IMR-90 (cell line): Measurements from ENCODE around the gene HHLA2. TPM values are rescaled to one million over a fixed set of nuclear protein-coding genes. Genes with fewer than 3 reads are reported as not detected.

Source experiments
- ATAC-seq: fragments of 200-7000 bp; cut with Tn5 transposase; 2 replicates; pipeline ENCODE4 v1.9.1; 2020; ENCODE audit warnings: low read depth, mild to moderate bottlenecking, moderate library complexity
- BruUV-seq: library from RNA; stranded (reverse); fragments of 400-500 nt; replicated peaks from 2 replicates; lab custom pipeline; 2021; lab: Mats Ljungman, UMichigan
- CTCF ChIA-PET: fragments of 300-600 bp; formaldehyde crosslinking; extraction: SDS; loops from one replicate; lab custom pipeline; 2021; ENCODE audit warnings: antibody characterized with exemption; lab: Yijun Ruan, JAX
- POLR2A ChIA-PET: fragments of 300-600 bp; sonication (Branson Sonifier 250); formaldehyde crosslinking; loops from one replicate; lab custom pipeline; 2022; ENCODE audit warnings: antibody characterized with exemption; ENCODE audit not compliant: unreplicated experiment; lab: Charles Lee
- DNase-seq: peaks from one replicate; pipeline ENCODE4 v3.0.0; 2013
- H2AFZ ChIP-seq: replicated peaks from 2 replicates; pipeline ENCODE3; 2013; ENCODE audit warnings: low read length, mild to moderate bottlenecking; ENCODE audit not compliant: poor library complexity
- H2AK5ac ChIP-seq: 2 replicates; pipeline ENCODE4 v1.6.1; 2013; ENCODE audit warnings: low read depth, low read length, inconsistent platforms
- H2AK9ac ChIP-seq: replicated peaks from 2 replicates; pipeline ENCODE3; 2013; ENCODE audit warnings: mild to moderate bottlenecking, low read depth, low read length, moderate library complexity; ENCODE audit not compliant: poor library complexity
- H2BK120ac ChIP-seq: 2 replicates; pipeline ENCODE4 v1.6.1; 2013; ENCODE audit warnings: low read depth, low read length, inconsistent platforms
- H2BK15ac ChIP-seq: 3 replicates; pipeline ENCODE4 v1.6.1; 2013; ENCODE audit warnings: low read depth, low read length, inconsistent platforms
- H2BK20ac ChIP-seq: 2 replicates; pipeline ENCODE4 v1.6.1; 2013; ENCODE audit warnings: low read depth, mild to moderate bottlenecking, inconsistent platforms, low read length, moderate library complexity
- H2BK5ac ChIP-seq: 2 replicates; pipeline ENCODE4 v1.6.1; 2013; ENCODE audit warnings: mild to moderate bottlenecking, low read depth, low read length, inconsistent platforms; ENCODE audit not compliant: poor library complexity, severe bottlenecking
- H3K14ac ChIP-seq: replicated peaks from 2 replicates; pipeline ENCODE4 v1.6.1; 2013; ENCODE audit warnings: low read depth, low read length, inconsistent platforms
- H3K18ac ChIP-seq: 2 replicates; pipeline ENCODE4 v1.6.1; 2013; ENCODE audit warnings: low read depth, low read length, control low read depth
- H3K23ac ChIP-seq: 2 replicates; pipeline ENCODE4 v1.6.1; 2013; ENCODE audit warnings: low read depth, low read length, inconsistent platforms
- H3K27ac ChIP-seq: 2 replicates; pipeline ENCODE4 v1.5.1; 2013; ENCODE audit warnings: mild to moderate bottlenecking, control low read depth, low read length; ENCODE audit not compliant: insufficient read depth
- H3K27me3 ChIP-seq: 2 replicates; pipeline ENCODE4 v1.6.1; 2013; ENCODE audit warnings: low read length; ENCODE audit not compliant: control insufficient read depth, insufficient read depth
- H3K36me3 ChIP-seq: 2 replicates; pipeline ENCODE4 v1.6.1; 2013; ENCODE audit warnings: low read length, mixed read lengths; ENCODE audit not compliant: control insufficient read depth, insufficient read depth
- H3K4ac ChIP-seq: 2 replicates; pipeline ENCODE4 v1.6.1; 2013; ENCODE audit warnings: low read depth, low read length, inconsistent platforms
- H3K4me1 ChIP-seq: 2 replicates; pipeline ENCODE4 v1.6.1; 2013; ENCODE audit warnings: low read length, mixed read lengths; ENCODE audit not compliant: control insufficient read depth, insufficient read depth
- H3K4me2 ChIP-seq: 2 replicates; pipeline ENCODE4 v1.6.1; 2013; ENCODE audit warnings: low read depth, mild to moderate bottlenecking, control low read depth, low read length, moderate library complexity
- H3K4me3 ChIP-seq: 2 replicates; pipeline ENCODE4 v1.5.1; 2013; ENCODE audit warnings: low read depth, mild to moderate bottlenecking, control low read depth, low read length, moderate library complexity; ENCODE audit not compliant: insufficient read depth
- H3K56ac ChIP-seq: 2 replicates; pipeline ENCODE4 v1.6.1; 2013; ENCODE audit warnings: low read length, inconsistent platforms; ENCODE audit not compliant: insufficient read depth; ENCODE audit errors: extremely low read depth
- H3K79me1 ChIP-seq, 2 experiments: 2 replicates each; pipeline ENCODE4 v1.6.1; 2013; ENCODE audit warnings: low read length in 2 of 2, inconsistent platforms in 1 of 2, low read depth in 1 of 2
- H3K9ac ChIP-seq: 2 replicates; pipeline ENCODE4 v1.6.1; 2013; ENCODE audit warnings: low read depth, low read length, control low read depth
- H3K9me1 ChIP-seq: 2 replicates; pipeline ENCODE4 v1.6.1; 2013; ENCODE audit warnings: low read length, inconsistent platforms; ENCODE audit not compliant: insufficient read depth
- H3K9me3 ChIP-seq: 2 replicates; pipeline ENCODE4 v1.6.1; 2013; ENCODE audit warnings: low read length; ENCODE audit not compliant: control insufficient read depth, insufficient read depth
- H4K20me1 ChIP-seq: 2 replicates; pipeline ENCODE4 v1.6.1; 2013; ENCODE audit warnings: low read length, inconsistent platforms; ENCODE audit not compliant: insufficient read depth
- H4K5ac ChIP-seq: 2 replicates; pipeline ENCODE4 v1.6.1; 2013; ENCODE audit warnings: mild to moderate bottlenecking, low read depth, low read length, control low read depth
- H4K8ac ChIP-seq, 2 experiments: 2 replicates each; pipeline ENCODE4 v1.6.1; 2013; ENCODE audit warnings: low read depth in 2 of 2, low read length in 2 of 2, control low read depth in 1 of 2, inconsistent platforms in 1 of 2
- H4K91ac ChIP-seq: 2 replicates; pipeline ENCODE4 v1.6.1; 2013; ENCODE audit warnings: low read depth, low read length, inconsistent platforms; ENCODE audit not compliant: insufficient read depth
- CEBPB ChIP-seq: IDR thresholded peaks from 2 replicates; pipeline ENCODE4 v1.6.1; 2012; ENCODE audit warnings: low read depth, low read length, improper control_type of control experiment
- FOS ChIP-seq: fragments of 150-350 bp; IDR thresholded peaks from 2 replicates; pipeline ENCODE4 v1.6.1; 2016; ENCODE audit warnings: low read depth, low read length
- MAZ ChIP-seq: IDR thresholded peaks from 2 replicates; pipeline ENCODE4 v1.6.1; 2012; ENCODE audit warnings: low read depth, mild to moderate bottlenecking, low read length, improper control_type of control experiment, moderate library complexity, borderline replicate concordance
- MXI1 ChIP-seq: IDR thresholded peaks from 2 replicates; pipeline ENCODE4 v1.6.1; 2012; ENCODE audit warnings: low read depth, mild to moderate bottlenecking, low read length, moderate library complexity, borderline replicate concordance
- WGBS, 2 experiments: methylation state at CpG; one replicate each; pipeline versions ENCODE4 v1.1.5 to v1.1.7; 2013; ENCODE audit warnings: missing lambda C conversion rate in 2 of 2; ENCODE audit not compliant: insufficient read length in 1 of 2; ENCODE audit errors: extremely low coverage in 2 of 2; 5-methylcytosine and 5-hydroxymethylcytosine counted together
- dilution Hi-C: fragments of 300-500 bp; cut with HindIII; formaldehyde crosslinking; loops from one replicate; pipeline ENCODE4 v1.14.3; 2018; ENCODE audit warnings: low sequenced_read_pairs; ENCODE audit not compliant: unreplicated experiment
- in situ Hi-C: fragments of 300-500 bp; cut with MboI; formaldehyde crosslinking; loops from 3 replicates; pipeline ENCODE4 v1.14.3; 2019; ENCODE audit warnings: low sequenced_read_pairs, inconsistent platforms, mixed read lengths
- intact Hi-C: fragments of 100-400 bp; cut with micrococcal nuclease; formaldehyde crosslinking; loops from 2 replicates; pipeline ENCODE4 v1.10.0; 2022
- polyA plus RNA-seq, 3 experiments: library from polyadenylated mRNA; depleted of rRNA; stranded (reverse); fragments of >200 nt; gene quantifications; 2 replicates each; pipeline ENCODE4 v1.2.3, GENCODE V29; 2012; ENCODE audit warnings: low replicate concordance in 1 of 3
- total RNA-seq: library from RNA; depleted of rRNA; stranded (reverse); fragments of >200 nt; gene quantifications from 2 replicates; pipeline ENCODE4 v1.2.3, GENCODE V29; 2012
- TF ChIP-seq, protein P1 (sequence below): conservative IDR thresholded peaks from 2 replicates; pipeline ENCODE4 v1.5.1; 2012; ENCODE audit warnings: mild to moderate bottlenecking, low read depth, low read length, improper control_type of control experiment

The HHLA2 gene
- total and polyA plus RNA-seq, 2 of the 4 experiments (the other 2 are of a cell fraction), result not detected

DNA sequence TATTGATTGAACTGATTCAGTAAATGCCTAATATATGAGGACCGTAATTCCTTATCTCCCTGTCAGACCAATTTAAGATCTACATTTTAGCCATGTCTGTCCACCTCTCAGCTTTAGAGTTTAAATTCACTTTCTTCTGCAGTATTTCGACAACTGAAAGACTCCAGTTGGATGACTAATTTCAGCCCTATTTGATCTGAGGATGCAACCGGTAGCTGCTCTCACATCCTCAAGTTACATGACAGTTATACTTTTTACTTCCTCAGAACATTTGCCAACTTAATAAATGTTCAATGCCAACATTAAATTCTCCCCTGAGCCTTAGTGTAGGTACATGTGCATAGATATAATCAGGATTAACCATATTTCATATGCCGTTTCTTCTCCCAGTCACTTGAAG, 2.5 kb upstream of the HHLA2 start:
- intact Hi-C loops (no loop called here), dilution Hi-C loops (no loop called here), in situ Hi-C loops (no loop called here)
- Histone ChIP-seq H3K27ac (no peak overlapping the region), H4K91ac (no peak overlapping the region), H3K14ac (no peak overlapping the region), H2AK5ac (no peak overlapping the region), H3K56ac (no peak overlapping the region), H3K9ac (no peak overlapping the region), H2BK5ac (no peak overlapping the region), H3K9me1 (no peaks in the 10 kb centered on the region), H2AFZ (no peak overlapping the region), H3K4me2 (no peak overlapping the region), H3K23ac (no peak overlapping the region), H3K79me1 (no peaks in the 10 kb centered on the region), H4K8ac (no peak overlapping the region), H2BK120ac (no peak overlapping the region), H3K4ac (no peak overlapping the region), H2AK9ac (no peak overlapping the region), H3K36me3 (no peaks in the 10 kb centered on the region), H4K20me1 (no peaks in the 10 kb centered on the region), H2BK20ac (no peak overlapping the region), H3K4me1 (no peaks in the 10 kb centered on the region), H3K9me3 (no peaks in the 10 kb centered on the region), H2BK15ac (no peak overlapping the region), H3K4me3 (no peak overlapping the region), H3K18ac (no peak overlapping the region), H3K27me3 (no peaks in the 10 kb centered on the region), H4K5ac (no peak overlapping the region)
- ChIA-PET POLR2A (no interaction called here), CTCF (no interaction called here)
- ATAC-seq, result no peak
- DNase-seq, result no peak
- BruUV-seq, result no TSS peak
- no peak for TF ChIP-seq CEBPB
- TF ChIP-seq FOS, result no peak
- no peak for TF ChIP-seq MXI1
- no peak for TF ChIP-seq MAZ
- TF ChIP-seq, protein P1, sequence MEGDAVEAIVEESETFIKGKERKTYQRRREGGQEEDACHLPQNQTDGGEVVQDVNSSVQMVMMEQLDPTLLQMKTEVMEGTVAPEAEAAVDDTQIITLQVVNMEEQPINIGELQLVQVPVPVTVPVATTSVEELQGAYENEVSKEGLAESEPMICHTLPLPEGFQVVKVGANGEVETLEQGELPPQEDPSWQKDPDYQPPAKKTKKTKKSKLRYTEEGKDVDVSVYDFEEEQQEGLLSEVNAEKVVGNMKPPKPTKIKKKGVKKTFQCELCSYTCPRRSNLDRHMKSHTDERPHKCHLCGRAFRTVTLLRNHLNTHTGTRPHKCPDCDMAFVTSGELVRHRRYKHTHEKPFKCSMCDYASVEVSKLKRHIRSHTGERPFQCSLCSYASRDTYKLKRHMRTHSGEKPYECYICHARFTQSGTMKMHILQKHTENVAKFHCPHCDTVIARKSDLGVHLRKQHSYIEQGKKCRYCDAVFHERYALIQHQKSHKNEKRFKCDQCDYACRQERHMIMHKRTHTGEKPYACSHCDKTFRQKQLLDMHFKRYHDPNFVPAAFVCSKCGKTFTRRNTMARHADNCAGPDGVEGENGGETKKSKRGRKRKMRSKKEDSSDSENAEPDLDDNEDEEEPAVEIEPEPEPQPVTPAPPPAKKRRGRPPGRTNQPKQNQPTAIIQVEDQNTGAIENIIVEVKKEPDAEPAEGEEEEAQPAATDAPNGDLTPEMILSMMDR, result no peak
- no CpG with 5 or more reads among the region's 4 CpGs for WGBS, 2 experiments
